Fibroblast of lung (primary cell): ENCODE measurements around the gene PRRC1. TPM values are rescaled to one million over a fixed set of nuclear protein-coding genes. Genes with fewer than 3 reads are reported as not detected.

ENCODE experiments used
- DNase-seq, 2 donors: peaks; one replicate each; pipeline versions ENCODE4 v3.0.0 to v3.0.0-alpha.2; 2010; ENCODE audit warnings: low read depth in 2 of 2
- H2AFZ ChIP-seq: 2 replicates; pipeline ENCODE4 v1.5.1; 2012; ENCODE audit warnings: low read length, control low read depth, inconsistent platforms
- H3K27ac ChIP-seq: 2 replicates; pipeline ENCODE4 v1.5.1; 2011; ENCODE audit warnings: low read length, control low read depth; ENCODE audit not compliant: insufficient read depth
- H3K27me3 ChIP-seq: 2 replicates; pipeline ENCODE4 v1.5.1; 2011; ENCODE audit warnings: mild to moderate bottlenecking, low read length; ENCODE audit not compliant: control insufficient read depth, insufficient read depth
- H3K36me3 ChIP-seq: 2 replicates; pipeline ENCODE4 v1.5.1; 2011; ENCODE audit warnings: low read length; ENCODE audit not compliant: control insufficient read depth, insufficient read depth
- H3K4me1 ChIP-seq: 2 replicates; pipeline ENCODE4 v1.5.1; 2011; ENCODE audit warnings: low read length; ENCODE audit not compliant: control insufficient read depth, insufficient read depth; ENCODE audit errors: extremely low read depth
- H3K4me2 ChIP-seq: 2 replicates; pipeline ENCODE4 v1.5.1; 2011; ENCODE audit warnings: low read length, control low read depth; ENCODE audit not compliant: insufficient read depth; ENCODE audit errors: extremely low read depth
- H3K4me3 ChIP-seq, 4 experiments: fragments of 200-600 bp in 1 of 4; sonication (generic) in 1 of 4; replicated peaks in 1 of 4; 2 replicates each; pipeline ENCODE4 v1.5.1; 2011 to 2016; ENCODE audit warnings: low read length in 4 of 4, low read depth in 3 of 4, mild to moderate bottlenecking in 3 of 4, control low read depth in 2 of 4, inconsistent platforms in 1 of 4, mixed read lengths in 1 of 4; ENCODE audit not compliant: insufficient read depth in 1 of 4; ENCODE audit errors: control extremely low read depth in 1 of 4
- H3K79me2 ChIP-seq: 2 replicates; pipeline ENCODE4 v1.5.1; 2012; ENCODE audit warnings: mild to moderate bottlenecking, low read length, inconsistent platforms; ENCODE audit not compliant: control insufficient read depth, insufficient read depth
- H3K9ac ChIP-seq: 2 replicates; pipeline ENCODE4 v1.5.1; 2011; ENCODE audit warnings: mild to moderate bottlenecking, low read length, control low read depth; ENCODE audit not compliant: insufficient read depth
- H3K9me3 ChIP-seq: 2 replicates; pipeline ENCODE4 v1.5.1; 2012; ENCODE audit warnings: low read depth, low read length; ENCODE audit not compliant: control insufficient read depth, insufficient read depth
- H4K20me1 ChIP-seq: 2 replicates; pipeline ENCODE4 v1.5.1; 2011; ENCODE audit warnings: low read length; ENCODE audit not compliant: control insufficient read depth, insufficient read depth; ENCODE audit errors: extremely low read depth
- CTCF ChIP-seq, 2 donors: IDR thresholded peaks in 1 of 2; conservative IDR thresholded peaks in 1 of 2; 1 replicate in 1 of 2; 2 replicates in 1 of 2; pipeline ENCODE4 v1.5.1; 2011 to 2012; ENCODE audit warnings: low read length in 2 of 2, control low read depth in 1 of 2, inconsistent platforms in 1 of 2, low read depth in 1 of 2, mild to moderate bottlenecking in 1 of 2
- EZH2 ChIP-seq: IDR thresholded peaks from 2 replicates; pipeline ENCODE4 v1.5.1; 2012; ENCODE audit warnings: low read length, control low read depth, mild to moderate bottlenecking; ENCODE audit errors: missing control alignments
- polyA plus RNA-seq, 2 donors: library from polyadenylated mRNA; depleted of rRNA in 1 of 2; stranded (reverse) in 1 of 2; unstranded in 1 of 2; fragments of >200 nt; gene quantifications; 2 replicates each; pipeline ENCODE4 v1.2.1, GENCODE V29; 2011 to 2012; ENCODE audit warnings: missing spikeins in 1 of 2
- total RNA-seq: library from RNA; depleted of rRNA; stranded (reverse); fragments of >200 nt; gene quantifications from 2 replicates; pipeline ENCODE4 v1.2.1, GENCODE V29; 2014

The PRRC1 gene
- total and polyA plus RNA-seq, 2 donors (not counting 1 experiment from before 2014, with no cell fraction given), result 44.3 to 125 TPM

- Histone ChIP-seq H3K4me1 (no peaks in the 10 kb centered on the region), H3K36me3 (no peaks in the 10 kb centered on the region), H3K4me2 (no peak overlapping the region), H3K9me3 (no peaks in the 10 kb centered on the region), H3K79me2 (no peaks in the 10 kb centered on the region), H4K20me1 (no peaks in the 10 kb centered on the region), H3K27ac (no peak overlapping the region), H3K27me3 (no peaks in the 10 kb centered on the region), H3K4me3 (no peak overlapping the region), H3K9ac (no peak overlapping the region), H2AFZ (no peak overlapping the region)
- no peak for DNase-seq
- TF ChIP-seq CTCF (conservative IDR thresholded peaks at IDR 0.05 in 1 of 2, IDR thresholded peaks at IDR 0.05 in 1 of 2; ENCODE audit: low read depth in 1 of 2, low read length in 2 of 2), result no peak
- TF ChIP-seq EZH2, result no peak
These were observed 78.3 kb downstream of the PRRC1 start for GRCh38 chr5:127595484-127596368.

- Histone ChIP-seq H3K27me3 (no peaks in the 10 kb centered on the region), H3K27ac (no peak overlapping the region), H2AFZ (no peak overlapping the region), H4K20me1 (no peaks in the 10 kb centered on the region), H3K9ac (no peak overlapping the region), H3K79me2 (no peaks in the 10 kb centered on the region), H3K4me3 (no peak overlapping the region), H3K4me1 (no peaks in the 10 kb centered on the region), H3K9me3 (no peaks in the 10 kb centered on the region), H3K4me2 (no peak overlapping the region), H3K36me3 (no peaks in the 10 kb centered on the region)
- TF ChIP-seq CTCF (conservative IDR thresholded peaks at IDR 0.05 in 1 of 2, IDR thresholded peaks at IDR 0.05 in 1 of 2; ENCODE audit: low read depth in 1 of 2, low read length in 2 of 2) (no peak), EZH2 (no peak)
- DNase-seq, result no peak
These were observed 79.1 kb downstream of the PRRC1 start for GRCh38 chr5:127596501-127596900.

GRCh38 chr5:127599320-127599719 lies 81.9 kb downstream of the PRRC1 start:
- Histone ChIP-seq H3K9me3 (no peaks in the 10 kb centered on the region), H3K4me2 (no peak overlapping the region), H3K27ac (no peak overlapping the region), H4K20me1 (no peaks in the 10 kb centered on the region), H2AFZ (no peak overlapping the region), H3K36me3 (no peaks in the 10 kb centered on the region), H3K4me1 (no peaks in the 10 kb centered on the region), H3K79me2 (no peaks in the 10 kb centered on the region), H3K9ac (no peak overlapping the region), H3K27me3 (peaks cover 4% of the 10 kb centered on the region), H3K4me3 (no peak overlapping the region)
- no peak for DNase-seq
- TF ChIP-seq EZH2 (no peak), CTCF (conservative IDR thresholded peaks at IDR 0.05 in 1 of 2, IDR thresholded peaks at IDR 0.05 in 1 of 2; ENCODE audit: low read depth in 1 of 2, low read length in 2 of 2) (no peak)
